H1 (cell line): ENCODE measurements around the gene DCDC1. TPM values are rescaled to one million over a fixed set of nuclear protein-coding genes. Genes with fewer than 3 reads are reported as not detected.

Source experiments
- ASH2L ChIP-seq: fragments of 200-600, 300-600 bp; sonication (generic); IDR thresholded peaks from one replicate; pipeline ENCODE4 v1.7.1; 2017; ENCODE audit warnings: low read length
- CHD7 ChIP-seq: fragments of 300-600 bp; sonication (generic); IDR thresholded peaks from 2 replicates; pipeline ENCODE4 v1.7.1; 2012; ENCODE audit warnings: low read length, moderate library complexity, mild to moderate bottlenecking, inconsistent platforms; ENCODE audit not compliant: insufficient replicate concordance
- CTCF ChIP-seq, 3 experiments: IDR thresholded peaks; 1 replicate in 2 of 3; 2 replicates in 1 of 3; pipeline versions ENCODE4 v1.5.1 to v1.6.1; 2011; ENCODE audit warnings: low read length in 3 of 3, mild to moderate bottlenecking in 3 of 3, inconsistent platforms in 2 of 3, low read depth in 1 of 3, moderate library complexity in 1 of 3; ENCODE audit not compliant: insufficient read depth in 1 of 3; ENCODE audit errors: control extremely low read depth in 1 of 3
- EP300 ChIP-seq, 2 experiments: IDR thresholded peaks; 1 replicate in 1 of 2; 2 replicates in 1 of 2; pipeline ENCODE4 v1.6.1; 2011 to 2012; ENCODE audit warnings: low read depth in 2 of 2, low read length in 2 of 2, mild to moderate bottlenecking in 2 of 2, borderline replicate concordance in 1 of 2, inconsistent platforms in 1 of 2, moderate library complexity in 1 of 2
- FOSL1 ChIP-seq: IDR thresholded peaks from 2 replicates; pipeline ENCODE4 v1.6.1; 2011; ENCODE audit warnings: mild to moderate bottlenecking, low read depth, low read length, moderate library complexity; ENCODE audit not compliant: insufficient read depth
- JUND ChIP-seq: IDR thresholded peaks from 2 replicates; pipeline ENCODE4 v1.6.1; 2011; ENCODE audit warnings: mild to moderate bottlenecking, improper control_type of control experiment, low read length
- polyA plus RNA-seq, 7 experiments: library from polyadenylated mRNA; depleted of rRNA in 3 of 7; stranded (reverse) in 5 of 7; unstranded in 2 of 7; fragments of >200 nt in 5 of 7; fragments of 200-250 nt in 2 of 7; gene quantifications; 1 replicate in 5 of 7; 2 replicates in 1 of 7; 4 replicates in 1 of 7; pipeline versions ENCODE4 v1.2.1 to v1.2.3, GENCODE V29; 2011 to 2013; ENCODE audit warnings: missing spikeins in 2 of 7, mixed read lengths in 2 of 7
- total RNA-seq: library from RNA; stranded (reverse); fragmentation: NEBNext Ultra II Directional; extraction: Animal tissue kit (Norgen Biotek cat#: 25700); gene quantifications from 2 replicates; pipeline ENCODE4 v1.2.1, GENCODE V29; 2021

DCDC1 gene
- total and polyA plus RNA-seq, 2 of the 8 experiments (the other 6 are each of a cell fraction or from before 2014, with no cell fraction given): 0.15 to 0.56 TPM

- TF ChIP-seq CHD7 (no peak), ASH2L (no peak), EP300 (IDR thresholded peaks at IDR 0.05; ENCODE audit: borderline replicate concordance in 1 of 2, low read depth in 2 of 2, low read length in 2 of 2) (no peak), CTCF (IDR thresholded peaks at IDR 0.05; ENCODE audit: control extremely low read depth in 1 of 3, insufficient read depth in 1 of 3, low read depth in 1 of 3, low read length in 3 of 3) (no peak), FOSL1 (no peak), JUND (no peak)
Measured at GRCh38 chr11:30893318-30893717, 476.2 kb downstream of the DCDC1 start (continued).
